H1 (cell line): ENCODE measurements around the gene SLC37A3. TPM values are rescaled to one million over a fixed set of nuclear protein-coding genes. Genes with fewer than 3 reads are reported as not detected.

Source experiments
- CHD7 ChIP-seq: fragments of 300-600 bp; sonication (generic); IDR thresholded peaks from 2 replicates; pipeline ENCODE4 v1.7.1; 2012; ENCODE audit warnings: low read length, moderate library complexity, mild to moderate bottlenecking, inconsistent platforms; ENCODE audit not compliant: insufficient replicate concordance
- FOSL1 ChIP-seq: IDR thresholded peaks from 2 replicates; pipeline ENCODE4 v1.6.1; 2011; ENCODE audit warnings: mild to moderate bottlenecking, low read depth, low read length, moderate library complexity; ENCODE audit not compliant: insufficient read depth
- NRF1 ChIP-seq: IDR thresholded peaks from 2 replicates; pipeline ENCODE4 v1.6.1; 2011; ENCODE audit warnings: mild to moderate bottlenecking, low read depth, low read length, improper control_type of control experiment
- POLR2A ChIP-seq, 2 experiments: IDR thresholded peaks; 1 replicate in 1 of 2; 2 replicates in 1 of 2; pipeline ENCODE4 v1.6.1; 2011; ENCODE audit warnings: low read depth in 2 of 2, low read length in 2 of 2, mild to moderate bottlenecking in 2 of 2; ENCODE audit errors: control extremely low read depth in 1 of 2
- RFX5 ChIP-seq: IDR thresholded peaks from 2 replicates; pipeline ENCODE4 v1.6.1; 2011; ENCODE audit warnings: low read depth, low read length, improper control_type of control experiment, borderline replicate concordance
- RNF2 ChIP-seq: fragments of 200-900, 300-1000 bp; sonication (generic); IDR thresholded peaks from 2 replicates; pipeline ENCODE4 v1.7.1; 2016; ENCODE audit warnings: borderline replicate concordance, low read depth, mild to moderate bottlenecking, antibody characterized with exemption, low read length; ENCODE audit not compliant: poor library complexity, severe bottlenecking; ENCODE audit errors: missing control alignments
- SIRT6 ChIP-seq: IDR thresholded peaks from one replicate; pipeline ENCODE4 v1.7.1; 2012; ENCODE audit warnings: low read length, inconsistent platforms
- USF2 ChIP-seq: IDR thresholded peaks from 2 replicates; pipeline ENCODE4 v1.6.1; 2011; ENCODE audit warnings: low read length, improper control_type of control experiment
- polyA plus RNA-seq, 7 experiments: library from polyadenylated mRNA; depleted of rRNA in 3 of 7; stranded (reverse) in 5 of 7; unstranded in 2 of 7; fragments of >200 nt in 5 of 7; fragments of 200-250 nt in 2 of 7; gene quantifications; 1 replicate in 5 of 7; 2 replicates in 1 of 7; 4 replicates in 1 of 7; pipeline versions ENCODE4 v1.2.1 to v1.2.3, GENCODE V29; 2011 to 2013; ENCODE audit warnings: missing spikeins in 2 of 7, mixed read lengths in 2 of 7
- total RNA-seq: library from RNA; stranded (reverse); fragmentation: NEBNext Ultra II Directional; extraction: Animal tissue kit (Norgen Biotek cat#: 25700); gene quantifications from 2 replicates; pipeline ENCODE4 v1.2.1, GENCODE V29; 2021

SLC37A3 gene
- total and polyA plus RNA-seq, 2 of the 8 experiments (the other 6 are each of a cell fraction or from before 2014, with no cell fraction given) = 58.2 to 71.0 TPM

- TF ChIP-seq CHD7 = no peak
- TF ChIP-seq FOSL1 = no peak
- TF ChIP-seq POLR2A (IDR thresholded peaks at IDR 0.05; ENCODE audit: control extremely low read depth in 1 of 2, low read depth in 2 of 2, low read length in 2 of 2) = no peak
- no peak for TF ChIP-seq NRF1
- no peak for TF ChIP-seq RFX5
- no peak for TF ChIP-seq RNF2
- no peak for TF ChIP-seq USF2
- no peak for TF ChIP-seq SIRT6
Observed at GRCh38 chr7:140330128-140330527, 68.2 kb downstream of the SLC37A3 start (continued).
